ENCODE results near the gene HADHA.

The HADHA gene

DNA sequence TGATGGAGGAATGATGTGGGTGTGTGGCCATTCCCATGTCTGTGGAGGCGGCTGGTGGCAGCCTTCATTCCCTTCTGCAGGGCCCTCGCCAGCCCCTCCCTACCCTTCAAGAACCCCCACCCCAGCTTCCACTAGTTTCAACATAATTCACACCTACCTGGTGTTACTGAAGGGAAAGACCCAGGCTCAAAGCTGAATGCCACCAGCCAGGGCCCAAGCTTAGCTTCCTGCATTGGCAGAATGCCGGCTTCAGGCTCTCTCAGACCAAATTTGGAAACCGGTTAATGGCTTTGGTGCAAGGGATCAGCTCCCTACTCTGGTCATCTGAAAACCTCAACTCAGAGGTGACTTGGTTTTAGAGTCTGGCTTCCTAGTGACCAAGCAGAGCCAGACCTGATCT is 54.7 kb downstream of the HADHA start:
- DNase-seq (ENCODE audit: low read depth), result no peak
- no peak overlapping the region for H3K4me3 ChIP-seq (ENCODE audit: low read depth, low read length)
- TF ChIP-seq, protein P1, sequence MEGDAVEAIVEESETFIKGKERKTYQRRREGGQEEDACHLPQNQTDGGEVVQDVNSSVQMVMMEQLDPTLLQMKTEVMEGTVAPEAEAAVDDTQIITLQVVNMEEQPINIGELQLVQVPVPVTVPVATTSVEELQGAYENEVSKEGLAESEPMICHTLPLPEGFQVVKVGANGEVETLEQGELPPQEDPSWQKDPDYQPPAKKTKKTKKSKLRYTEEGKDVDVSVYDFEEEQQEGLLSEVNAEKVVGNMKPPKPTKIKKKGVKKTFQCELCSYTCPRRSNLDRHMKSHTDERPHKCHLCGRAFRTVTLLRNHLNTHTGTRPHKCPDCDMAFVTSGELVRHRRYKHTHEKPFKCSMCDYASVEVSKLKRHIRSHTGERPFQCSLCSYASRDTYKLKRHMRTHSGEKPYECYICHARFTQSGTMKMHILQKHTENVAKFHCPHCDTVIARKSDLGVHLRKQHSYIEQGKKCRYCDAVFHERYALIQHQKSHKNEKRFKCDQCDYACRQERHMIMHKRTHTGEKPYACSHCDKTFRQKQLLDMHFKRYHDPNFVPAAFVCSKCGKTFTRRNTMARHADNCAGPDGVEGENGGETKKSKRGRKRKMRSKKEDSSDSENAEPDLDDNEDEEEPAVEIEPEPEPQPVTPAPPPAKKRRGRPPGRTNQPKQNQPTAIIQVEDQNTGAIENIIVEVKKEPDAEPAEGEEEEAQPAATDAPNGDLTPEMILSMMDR (IDR thresholded peaks at IDR 0.05; ENCODE audit: low read depth, low read length, missing control alignments), result no peak
- in situ Hi-C loops (cut with HindIII; ENCODE audit: low sequenced_read_pairs), result no loop called here

DNA sequence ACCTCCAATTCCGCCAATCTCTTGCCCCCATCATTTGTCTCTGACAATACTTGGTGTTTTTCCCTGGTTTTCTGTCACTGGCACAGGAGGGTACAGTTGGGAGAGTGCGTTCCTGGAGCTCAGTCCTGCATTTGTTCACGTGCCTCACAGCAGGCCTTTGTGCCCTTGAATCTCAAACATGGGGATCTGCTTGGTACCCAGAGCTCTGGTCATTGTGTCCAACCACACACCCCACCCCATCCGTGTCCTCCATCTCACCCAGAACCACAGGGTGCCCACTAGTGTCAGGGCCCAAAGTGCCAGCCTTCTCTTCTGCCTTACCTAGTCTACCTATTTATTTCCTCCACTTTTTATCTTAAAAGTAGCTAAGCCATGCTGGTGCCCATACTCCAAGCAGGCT is 55.3 kb downstream of the HADHA start:
- in situ Hi-C loops (cut with HindIII; ENCODE audit: low sequenced_read_pairs), result no loop called here
- TF ChIP-seq, protein P1 (IDR thresholded peaks at IDR 0.05; ENCODE audit: low read depth, low read length, missing control alignments), result no peak
- DNase-seq (ENCODE audit: low read depth), result no peak
- H3K4me3 ChIP-seq (ENCODE audit: low read depth, low read length), result no peak overlapping the region

DNA sequence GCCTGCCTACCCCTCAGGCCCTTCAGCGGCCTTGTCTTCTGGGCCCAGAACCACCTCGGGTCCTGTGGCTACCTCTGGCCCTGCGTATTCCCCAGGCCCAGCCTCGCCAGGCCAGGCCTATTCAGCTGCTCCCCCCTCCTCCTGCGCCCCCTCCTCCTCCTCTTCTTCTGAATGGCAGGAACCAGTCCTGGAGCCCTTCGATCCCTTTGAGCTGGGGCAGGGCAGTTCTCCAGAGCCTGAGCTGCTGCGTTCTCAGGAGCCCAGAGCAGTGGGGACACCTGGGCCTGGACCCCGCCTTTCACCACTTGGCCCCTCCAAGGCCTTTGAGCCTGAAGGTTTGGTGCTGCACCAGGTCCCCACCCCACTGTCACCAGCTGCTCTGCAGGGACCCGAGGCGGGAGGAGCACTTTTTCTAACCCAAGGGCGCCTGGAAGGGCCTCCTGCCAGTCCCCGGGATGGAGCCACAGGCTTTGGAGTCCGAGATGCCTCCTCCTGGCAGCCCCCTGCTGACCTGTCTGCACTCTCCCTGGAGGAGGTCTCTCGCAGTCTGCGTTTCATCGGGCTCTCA is 56.8 kb downstream of the HADHA start:
- in situ Hi-C loops (cut with HindIII; ENCODE audit: low sequenced_read_pairs), result no loop called here
- H3K4me3 ChIP-seq (ENCODE audit: low read depth, low read length), result no peak overlapping the region
- DNase-seq (ENCODE audit: low read depth), result no peak
- TF ChIP-seq, protein P1 (IDR thresholded peaks at IDR 0.05; ENCODE audit: low read depth, low read length, missing control alignments), result no peak

DNA sequence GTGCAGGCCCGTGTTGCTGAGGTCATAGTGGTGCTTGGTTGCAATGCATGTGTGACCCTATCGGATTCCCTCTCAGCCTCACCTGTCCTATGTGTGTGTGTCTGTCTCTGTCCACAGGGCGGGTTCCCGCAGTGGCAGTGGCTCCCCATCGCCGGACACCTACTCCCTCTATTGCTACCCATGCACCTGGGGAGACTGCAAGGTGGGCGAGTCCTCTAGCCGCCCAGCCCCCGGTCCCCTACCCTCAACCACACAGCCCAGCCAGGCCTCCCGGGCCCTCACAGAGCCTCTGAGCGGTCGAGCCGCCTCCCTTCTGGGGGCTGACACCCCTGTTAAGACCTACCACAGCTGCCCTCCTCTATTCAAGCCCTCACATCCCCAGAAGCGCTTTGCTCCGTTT is 57.3 kb downstream of the HADHA start:
- in situ Hi-C loops (cut with HindIII; ENCODE audit: low sequenced_read_pairs), result no loop called here
- no peak overlapping the region for H3K4me3 ChIP-seq (ENCODE audit: low read depth, low read length)
- DNase-seq (ENCODE audit: low read depth), result no peak
- TF ChIP-seq, protein P1 (IDR thresholded peaks at IDR 0.05; ENCODE audit: low read depth, low read length, missing control alignments), result no peak

DNA sequence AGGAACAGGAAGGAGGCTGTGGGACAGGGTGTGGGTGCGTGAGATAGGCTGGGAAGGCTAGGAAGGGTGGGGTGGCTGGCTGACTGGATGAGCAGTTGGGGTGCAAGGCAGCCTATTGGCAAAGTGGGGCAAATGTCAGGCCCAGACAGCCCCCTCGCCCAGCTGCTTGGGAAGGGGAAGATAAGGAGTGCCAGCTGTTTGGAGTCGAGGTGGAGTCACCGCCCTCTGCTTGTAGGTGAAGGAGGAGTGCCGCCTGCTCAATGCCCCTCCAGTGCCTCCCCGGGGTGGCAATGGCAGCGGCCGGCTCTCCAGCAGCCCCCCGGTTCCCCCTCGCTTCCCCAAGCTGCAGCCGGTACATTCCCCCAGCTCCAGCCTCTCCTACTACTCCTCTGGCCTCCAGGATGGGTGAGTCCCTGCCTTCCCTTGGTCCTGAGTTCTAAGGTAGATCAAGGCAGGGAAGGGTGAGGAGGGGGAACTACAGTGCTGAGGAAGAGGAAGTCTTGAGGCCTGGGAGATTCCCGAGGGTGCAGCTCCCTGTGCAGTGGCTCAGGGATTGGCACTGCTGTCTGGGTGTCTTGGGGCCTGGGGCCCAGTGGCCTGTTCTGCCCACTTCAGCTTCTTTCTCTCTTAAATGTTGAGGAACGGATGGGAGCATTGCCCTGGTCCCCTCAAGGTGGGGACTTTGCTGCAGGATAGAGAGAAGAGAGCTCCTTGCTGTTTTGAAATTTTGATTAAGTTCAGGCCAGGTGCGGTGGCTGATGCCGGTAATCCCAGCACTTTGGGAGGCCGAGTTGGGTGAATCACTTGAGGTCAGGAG is 58.3 kb downstream of the HADHA start:
- no peak overlapping the region for H3K4me3 ChIP-seq (ENCODE audit: low read depth, low read length)
- in situ Hi-C loops (cut with HindIII; ENCODE audit: low sequenced_read_pairs), result no loop called here
- TF ChIP-seq, protein P1 (IDR thresholded peaks at IDR 0.05; ENCODE audit: low read depth, low read length, missing control alignments), result no peak
- DNase-seq (ENCODE audit: low read depth), result no peak

DNA sequence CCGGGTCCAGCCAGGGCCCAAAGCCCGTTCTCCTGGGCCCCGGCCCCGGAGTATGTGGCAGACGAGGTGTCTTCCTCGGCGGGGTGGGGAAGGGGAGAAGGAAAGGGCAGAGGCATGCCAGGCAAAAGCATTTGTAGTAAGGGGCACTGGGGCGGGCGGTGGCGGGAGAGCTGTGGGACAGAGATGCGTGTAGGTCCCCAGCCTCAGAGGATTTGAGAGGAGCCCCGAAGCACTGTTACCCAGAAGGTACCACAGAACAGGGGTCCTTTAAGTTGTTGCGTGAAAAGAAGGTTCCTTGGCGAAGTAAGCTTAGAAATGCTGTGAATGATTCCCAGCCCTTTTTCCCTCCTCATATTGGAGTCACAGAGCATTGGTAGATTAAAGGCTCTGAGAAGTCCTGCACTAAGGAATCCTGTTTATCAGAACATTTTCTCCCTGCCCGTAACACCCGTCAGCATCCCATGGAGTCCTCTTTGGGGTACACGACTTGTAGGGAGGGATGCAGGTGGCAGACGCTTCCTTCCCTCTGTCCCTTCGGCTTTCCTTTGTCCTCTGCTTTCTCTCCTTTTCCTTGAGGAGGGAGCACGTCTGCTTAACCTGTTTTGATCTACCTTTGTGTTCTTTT is 59.0 kb downstream of the HADHA start:
- TF ChIP-seq, protein P1 (IDR thresholded peaks at IDR 0.05; ENCODE audit: low read depth, low read length, missing control alignments), result no peak
- in situ Hi-C loops (cut with HindIII; ENCODE audit: low sequenced_read_pairs), result no loop called here
- DNase-seq (ENCODE audit: low read depth), result no peak

More for the DNA sequence above, 59.0 kb downstream of the HADHA start:
- no peak overlapping the region for H3K4me3 ChIP-seq (ENCODE audit: low read depth, low read length)
